GM13977 (cell line): ENCODE measurements around the gene HS6ST1.
"Not testable (repeated sequence)": the region's sequence is repeated elsewhere in the genome, so short reads cannot be mapped to it uniquely, and the experiment has no call there.

Experiments
- DNase-seq: peaks from one replicate; pipeline ENCODE4 v3.0.0; 2012; ENCODE audit warnings: low spot score
- CTCF ChIP-seq: IDR thresholded peaks from 2 replicates; pipeline ENCODE4 v1.5.1; 2012; ENCODE audit warnings: mild to moderate bottlenecking, control low read depth; ENCODE audit not compliant: insufficient read depth; ENCODE audit errors: extremely low read depth, missing control alignments
- in situ Hi-C: fragments of 300-500 bp; cut with MboI; formaldehyde crosslinking; loops from one replicate; pipeline ENCODE4 v1.12.0; 2022; ENCODE audit warnings: low sequenced_read_pairs, low pct_unique_long_range_greater_than_20kb, mixed read lengths, inconsistent platforms; ENCODE audit not compliant: unreplicated experiment

HS6ST1 gene

GRCh38 chr2:128259585-128259984 lies 59.1 kb downstream of the HS6ST1 start:
- DNase-seq, result no peak
- in situ Hi-C loops, result no loop called here
- TF ChIP-seq CTCF, result no peak

- in situ Hi-C loops, result no loop called here
- DNase-seq, result no peak
- no peak for TF ChIP-seq CTCF
Measured at GRCh38 chr2:128258218-128258617, 60.5 kb downstream of the HS6ST1 start.

GRCh38 chr2:128252501-128252900 lies 66.2 kb downstream of the HS6ST1 start:
- DNase-seq, result no peak
- TF ChIP-seq CTCF, result no peak
- in situ Hi-C loops, result no loop called here

- in situ Hi-C loops, result not testable (repeated sequence)
Measured at GRCh38 chr2:128252086-128252485, 66.6 kb downstream of the HS6ST1 start.

GRCh38 chr2:128250229-128251025 lies 68.2 kb downstream of the HS6ST1 start:
- DNase-seq, result no peak
- no peak for TF ChIP-seq CTCF
- in situ Hi-C loops, result no loop called here

More at GRCh38 chr2:128252086-128252485, 66.6 kb downstream of the HS6ST1 start:
- not testable (repeated sequence) for DNase-seq

GRCh38 chr2:128249555-128249954 lies 69.1 kb downstream of the HS6ST1 start:
- TF ChIP-seq CTCF, result no peak
- in situ Hi-C loops, result no loop called here
- no peak for DNase-seq

GRCh38 chr2:128245813-128246212 lies 72.9 kb downstream of the HS6ST1 start:
- no peak for DNase-seq
- TF ChIP-seq CTCF, result no peak
- in situ Hi-C loops, result no loop called here
